LNCaP clone FGC (cell line): ENCODE measurements around the gene CCDC24.

Experiments used
- DNase-seq: peaks from one replicate; pipeline ENCODE4 v3.0.0-alpha.2; 2011; ENCODE audit warnings: low read depth
- H3K4me3 ChIP-seq: 2 replicates; pipeline ENCODE4 v1.5.1; 2011; ENCODE audit warnings: mild to moderate bottlenecking, low read depth, low read length, control low read depth
- TF ChIP-seq, protein P1 (sequence below): IDR thresholded peaks from 2 replicates; pipeline ENCODE4 v1.5.1; 2012; ENCODE audit warnings: mild to moderate bottlenecking; ENCODE audit not compliant: control insufficient read depth, insufficient read depth; ENCODE audit errors: extremely low read depth

CCDC24 gene

DNA sequence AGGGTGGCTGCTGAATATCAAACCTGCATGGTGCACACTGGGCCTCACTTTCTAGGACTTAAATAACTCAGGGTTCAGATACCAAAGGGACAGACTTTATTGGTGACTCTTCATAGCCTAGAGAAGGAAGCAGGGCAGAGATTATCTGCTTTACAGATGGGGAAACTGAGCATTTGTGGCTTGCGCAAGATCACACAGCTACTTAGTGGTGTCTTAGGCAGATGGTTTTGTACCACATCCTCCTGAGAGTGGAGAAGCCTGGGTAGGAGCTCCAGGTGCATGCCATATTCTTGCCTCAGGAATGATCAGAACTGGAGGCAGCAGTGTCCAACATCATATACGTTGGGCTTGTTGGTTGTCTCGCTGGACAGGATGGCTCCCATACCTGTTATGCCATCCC lies 28.4 kb upstream of the CCDC24 start:
- TF ChIP-seq, protein P1, sequence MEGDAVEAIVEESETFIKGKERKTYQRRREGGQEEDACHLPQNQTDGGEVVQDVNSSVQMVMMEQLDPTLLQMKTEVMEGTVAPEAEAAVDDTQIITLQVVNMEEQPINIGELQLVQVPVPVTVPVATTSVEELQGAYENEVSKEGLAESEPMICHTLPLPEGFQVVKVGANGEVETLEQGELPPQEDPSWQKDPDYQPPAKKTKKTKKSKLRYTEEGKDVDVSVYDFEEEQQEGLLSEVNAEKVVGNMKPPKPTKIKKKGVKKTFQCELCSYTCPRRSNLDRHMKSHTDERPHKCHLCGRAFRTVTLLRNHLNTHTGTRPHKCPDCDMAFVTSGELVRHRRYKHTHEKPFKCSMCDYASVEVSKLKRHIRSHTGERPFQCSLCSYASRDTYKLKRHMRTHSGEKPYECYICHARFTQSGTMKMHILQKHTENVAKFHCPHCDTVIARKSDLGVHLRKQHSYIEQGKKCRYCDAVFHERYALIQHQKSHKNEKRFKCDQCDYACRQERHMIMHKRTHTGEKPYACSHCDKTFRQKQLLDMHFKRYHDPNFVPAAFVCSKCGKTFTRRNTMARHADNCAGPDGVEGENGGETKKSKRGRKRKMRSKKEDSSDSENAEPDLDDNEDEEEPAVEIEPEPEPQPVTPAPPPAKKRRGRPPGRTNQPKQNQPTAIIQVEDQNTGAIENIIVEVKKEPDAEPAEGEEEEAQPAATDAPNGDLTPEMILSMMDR, result no peak
- DNase-seq, result no peak
- H3K4me3 ChIP-seq, result no peak overlapping the region

DNA sequence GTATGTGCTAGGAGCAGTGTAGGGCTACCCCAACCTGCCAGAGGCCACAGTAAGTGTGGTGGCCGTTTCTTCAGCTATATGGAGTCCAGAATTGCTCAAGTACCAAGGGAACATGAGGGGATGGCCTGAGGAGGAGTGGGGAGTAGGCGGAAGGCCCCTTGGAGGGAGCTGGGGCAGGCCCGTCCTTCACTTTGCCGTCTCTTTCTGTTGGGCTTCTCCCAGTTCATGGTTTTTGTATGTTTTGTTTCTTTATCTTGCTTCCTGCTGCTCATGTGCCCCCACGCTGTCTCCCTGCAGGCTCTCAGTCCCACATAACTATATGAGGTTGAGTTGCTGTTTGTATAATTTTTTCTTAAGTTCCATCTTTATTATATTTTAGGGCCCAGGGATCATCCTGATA lies 27.5 kb upstream of the CCDC24 start:
- no peak overlapping the region for H3K4me3 ChIP-seq
- TF ChIP-seq, protein P1, result no peak

DNA sequence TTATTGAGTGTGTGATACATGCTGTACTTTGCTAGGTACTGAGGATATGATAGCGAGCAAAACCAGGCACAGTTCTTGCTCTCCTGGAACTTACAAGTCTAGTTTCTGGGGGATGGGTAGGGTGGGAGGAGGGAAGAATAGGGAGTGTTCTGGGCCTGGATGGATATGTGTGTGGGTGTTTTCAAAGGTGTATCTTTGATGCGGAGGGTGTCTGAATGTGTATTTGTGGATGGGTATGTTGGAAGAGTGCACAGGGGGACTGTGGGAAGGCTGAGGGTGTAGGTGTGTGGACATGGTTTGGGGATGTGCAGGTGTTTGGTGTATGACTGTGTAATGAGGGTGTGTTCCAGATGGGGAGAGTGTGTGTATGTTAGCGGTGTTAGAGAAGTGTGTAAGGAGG lies 26.1 kb upstream of the CCDC24 start:
- H3K4me3 ChIP-seq, result no peak overlapping the region
- DNase-seq, result no peak
- TF ChIP-seq, protein P1, result no peak

More for the DNA sequence above, 27.5 kb upstream of the CCDC24 start:
- no peak for DNase-seq

DNA sequence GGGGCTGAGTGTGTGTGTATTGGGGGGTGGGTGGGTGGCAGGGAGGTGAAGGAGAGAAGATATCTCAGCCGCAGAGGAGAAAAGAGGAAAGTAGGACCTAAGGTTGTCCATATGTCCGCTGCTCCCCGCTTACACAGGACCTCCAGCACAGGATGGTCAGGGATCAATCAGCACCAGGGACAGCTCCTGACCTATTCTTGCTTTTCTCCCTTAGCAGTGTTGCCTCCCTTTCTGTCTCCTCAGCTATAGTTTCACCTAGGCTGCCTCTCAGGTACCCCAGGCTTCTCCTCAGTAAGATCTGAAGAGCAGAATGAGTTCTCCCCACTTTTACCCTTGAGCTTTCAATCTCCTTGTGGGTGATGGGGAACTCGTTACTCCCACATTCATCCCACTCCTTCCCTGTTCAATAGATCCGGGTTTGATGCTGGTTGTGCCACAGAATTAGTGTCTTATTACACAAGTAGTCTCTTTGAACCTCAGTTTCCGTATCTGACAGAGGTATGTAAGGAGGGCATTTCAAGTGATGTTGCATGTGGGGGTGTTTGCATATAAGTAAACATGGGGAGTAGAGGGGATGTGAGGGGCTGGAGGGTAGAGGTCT lies 23.0 kb upstream of the CCDC24 start:
- TF ChIP-seq, protein P1, result no peak
- no peak for DNase-seq
- H3K4me3 ChIP-seq, result no peak overlapping the region

DNA sequence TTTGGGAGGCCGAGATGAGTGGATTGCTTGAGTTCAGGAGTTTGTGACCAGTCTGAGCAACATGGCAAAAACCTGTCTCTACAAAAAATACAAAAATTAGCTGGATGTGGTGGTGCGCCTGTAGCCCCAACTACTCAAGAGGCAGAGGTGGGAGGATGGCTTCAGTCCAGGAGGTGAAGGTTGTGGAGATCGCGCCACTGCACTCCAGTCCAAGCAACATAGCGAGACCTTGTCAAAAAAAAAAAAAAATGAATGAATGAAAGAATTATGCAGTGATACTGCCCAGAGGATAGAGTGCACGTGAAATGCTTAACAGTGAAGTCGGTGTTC lies 22.0 kb upstream of the CCDC24 start:
- H3K4me3 ChIP-seq, result peak overlapping the region; percentile 99; the same call in 1 of the 2 replicates
- DNase-seq, result no peak
- TF ChIP-seq, protein P1, result no peak

DNA sequence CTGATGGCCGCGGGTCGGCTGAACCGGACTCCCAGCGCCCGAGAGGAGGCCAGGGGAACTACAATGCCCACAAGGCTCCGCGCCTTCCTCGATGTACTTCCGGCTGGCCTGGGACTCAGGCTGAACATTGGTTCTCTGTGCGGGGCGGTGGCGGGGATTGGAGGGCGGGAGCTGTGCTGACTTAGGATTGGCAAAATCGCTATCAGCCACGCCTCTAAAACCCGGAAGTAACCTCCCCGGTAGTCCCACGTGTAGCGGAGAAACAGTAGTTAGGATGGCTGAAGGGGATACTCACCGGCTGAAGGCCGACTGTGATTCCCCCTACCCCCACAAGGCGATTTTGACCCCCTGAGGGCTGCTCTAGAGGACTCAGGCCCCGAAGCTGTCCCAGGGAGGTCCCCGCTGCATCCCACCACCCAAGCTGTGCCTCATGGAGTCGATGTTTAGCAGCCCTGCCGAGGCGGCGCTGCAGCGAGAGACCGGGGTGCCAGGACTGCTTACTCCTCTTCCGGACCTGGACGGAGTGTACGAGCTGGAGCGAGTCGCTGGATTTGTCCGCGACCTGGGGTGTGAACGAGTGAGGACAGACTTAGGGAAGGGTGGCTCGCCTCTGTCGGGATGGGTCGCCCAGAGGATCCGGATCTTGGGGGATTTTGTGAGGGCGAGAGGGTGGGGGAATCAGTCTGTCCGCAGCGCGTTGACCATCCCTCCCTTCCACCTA lies 21.5 kb upstream of the CCDC24 start, which contains the start of gene DPH2:
Gene DPH2 (plus strand): TSS at position 265 of the 721 bp plus-strand sequence. CDS start 166 bp downstream, at position 431.
- peak within 1 kb of the TSS; percentile 99 for H3K4me3 ChIP-seq
- TF ChIP-seq, protein P1, result no peak
- DNase-seq, result peak; percentile 94
